GM21515 (cell line): ENCODE measurements around the gene NYAP1.
"Not testable (repeated sequence)": the region's sequence is repeated elsewhere in the genome, so short reads cannot be mapped to it uniquely, and the experiment has no call there.

Experiments used
- ATAC-seq: cut with Tn5 transposase; IDR thresholded peaks from one replicate; pipeline ENCODE4 v1.9.1; 2021; ENCODE audit not compliant: unreplicated experiment

Gene NYAP1

DNA sequence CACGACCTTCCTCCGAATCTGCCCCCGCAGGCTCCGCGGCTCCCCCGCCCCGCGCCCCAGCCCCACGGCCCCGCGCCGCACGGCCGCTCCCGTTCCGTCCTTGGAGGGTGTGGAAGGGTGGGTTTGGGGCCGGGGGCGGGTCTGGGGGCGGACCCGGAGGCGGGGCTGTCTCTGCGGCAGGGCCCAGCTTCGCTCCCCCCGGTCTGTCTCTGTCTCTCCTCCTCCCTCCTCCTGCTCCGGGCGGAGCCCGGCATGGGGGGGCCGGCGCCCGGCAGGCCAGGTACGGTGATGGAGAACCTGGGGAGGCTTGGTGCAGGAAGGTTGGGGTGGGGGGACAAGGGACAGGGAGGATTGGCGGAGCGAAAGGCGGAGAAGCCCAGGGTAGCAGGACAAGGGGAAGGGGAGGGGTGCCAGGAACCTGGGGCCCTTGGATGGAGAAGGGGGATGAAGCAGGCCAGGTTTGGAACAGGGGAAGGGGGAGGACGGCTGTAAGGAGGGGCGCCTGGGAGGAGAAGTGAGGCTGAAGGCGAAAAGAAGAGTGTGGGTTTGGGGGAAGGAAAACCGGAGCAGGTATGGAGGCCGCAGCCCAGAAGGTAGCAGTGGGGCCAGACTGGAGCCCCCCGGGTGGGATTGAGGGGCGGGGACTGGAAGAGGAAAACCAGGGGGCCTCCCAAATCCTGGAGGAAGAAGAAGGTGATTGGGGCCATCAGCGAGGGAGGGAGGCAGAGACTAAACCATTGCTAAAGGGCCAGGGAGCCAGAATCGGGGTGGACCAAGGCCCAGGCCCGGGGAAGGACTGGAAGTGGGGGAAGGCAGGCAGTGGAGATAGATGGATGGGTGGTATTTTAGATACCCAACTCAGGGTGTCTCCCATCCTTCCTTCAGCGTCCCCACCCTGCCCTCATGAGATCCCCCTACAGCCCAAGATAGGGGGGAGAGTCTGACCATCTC, at the start of gene NYAP1:
Gene NYAP1 (plus strand): TSS at position 206 of the 951 bp plus-strand sequence. CDS start 1,385 bp downstream, outside the sequence.
- ATAC-seq: no peak

DNA sequence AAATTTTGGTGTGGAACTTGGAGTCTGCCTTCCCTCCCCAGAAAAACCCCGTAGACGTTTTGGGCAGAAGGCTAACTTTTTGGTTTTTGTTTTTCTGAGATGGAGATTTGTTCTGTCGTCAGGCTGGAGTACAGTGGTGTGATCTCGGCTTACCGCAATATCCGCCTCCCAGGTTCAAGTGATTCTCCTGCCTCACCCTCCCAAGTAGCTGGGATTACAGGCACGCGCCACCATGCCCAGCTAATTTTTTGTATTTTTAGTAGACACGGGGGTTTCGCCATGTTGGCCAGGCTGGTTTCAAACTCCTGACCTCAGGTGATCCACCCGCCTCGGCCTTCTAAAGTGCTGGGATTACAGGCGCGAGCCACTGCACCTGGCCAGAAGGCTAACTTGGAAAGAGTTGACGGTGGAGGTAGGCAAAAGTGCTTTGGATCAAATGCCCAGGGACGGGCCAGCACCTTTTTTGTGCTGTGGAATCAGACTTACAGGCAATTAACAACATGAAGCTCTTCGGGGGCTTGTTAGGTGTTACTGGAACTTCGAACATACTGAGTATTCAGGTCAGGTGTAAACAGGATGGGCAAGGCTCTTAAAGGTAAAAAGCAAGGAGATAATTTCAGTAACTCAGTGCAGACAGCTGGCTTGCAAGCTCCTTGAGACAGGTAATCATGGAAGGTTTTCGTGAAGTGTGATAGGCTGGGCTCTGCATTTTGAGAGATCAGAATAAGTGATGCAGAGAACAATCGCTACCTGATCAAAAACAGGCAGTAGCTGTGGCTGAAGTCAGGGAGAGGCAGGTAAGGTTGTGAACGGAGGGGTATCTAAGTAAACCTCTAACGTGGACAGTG, 49.2 kb upstream of the NYAP1 start:
- ATAC-seq: no peak

DNA sequence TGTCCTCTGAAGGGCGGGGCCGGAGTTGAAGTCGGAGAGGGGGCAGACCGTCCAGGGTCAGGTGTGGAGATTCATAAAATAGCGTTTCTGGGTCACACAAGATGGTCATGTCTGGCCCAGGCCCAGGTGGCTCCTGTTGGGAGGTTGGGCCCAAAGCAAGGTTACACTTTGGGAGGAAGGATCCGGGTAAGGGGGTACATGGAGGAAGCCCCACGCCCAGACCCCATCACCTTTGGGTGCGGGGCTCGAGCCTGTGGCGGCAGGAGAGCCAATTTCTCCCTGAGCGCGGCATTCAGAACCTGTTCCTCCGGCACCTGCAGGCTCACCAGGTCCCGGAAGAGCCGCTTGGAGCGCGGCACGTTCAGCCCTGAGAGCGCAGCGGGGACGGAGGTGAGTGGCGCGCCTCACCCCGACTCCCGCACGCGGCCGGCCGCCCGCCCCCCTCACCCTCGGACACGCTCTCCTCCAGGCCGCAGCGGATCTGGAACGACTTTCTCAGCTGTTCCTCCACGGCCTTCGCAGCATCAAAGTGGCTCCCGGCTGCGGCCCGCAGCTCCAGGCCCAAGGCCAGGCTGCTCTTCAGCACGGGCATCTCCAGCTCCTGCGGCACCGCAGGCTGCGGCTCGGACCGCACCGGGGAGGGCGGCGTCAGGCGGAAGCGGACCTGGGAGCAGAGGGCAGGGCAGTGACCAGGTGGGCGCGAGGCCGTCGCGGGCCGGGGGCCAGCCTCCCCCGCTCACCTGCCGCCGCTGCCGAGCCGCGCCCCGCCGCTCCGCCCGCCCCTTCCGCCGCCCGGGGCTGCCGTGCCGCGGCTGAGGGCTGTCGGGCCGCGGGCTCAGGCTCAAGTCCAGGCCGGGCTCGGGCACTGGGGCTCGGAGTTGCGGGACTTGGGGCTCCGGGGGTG, 48.1 kb upstream of the NYAP1 start:
- peak; percentile 20 for ATAC-seq

DNA sequence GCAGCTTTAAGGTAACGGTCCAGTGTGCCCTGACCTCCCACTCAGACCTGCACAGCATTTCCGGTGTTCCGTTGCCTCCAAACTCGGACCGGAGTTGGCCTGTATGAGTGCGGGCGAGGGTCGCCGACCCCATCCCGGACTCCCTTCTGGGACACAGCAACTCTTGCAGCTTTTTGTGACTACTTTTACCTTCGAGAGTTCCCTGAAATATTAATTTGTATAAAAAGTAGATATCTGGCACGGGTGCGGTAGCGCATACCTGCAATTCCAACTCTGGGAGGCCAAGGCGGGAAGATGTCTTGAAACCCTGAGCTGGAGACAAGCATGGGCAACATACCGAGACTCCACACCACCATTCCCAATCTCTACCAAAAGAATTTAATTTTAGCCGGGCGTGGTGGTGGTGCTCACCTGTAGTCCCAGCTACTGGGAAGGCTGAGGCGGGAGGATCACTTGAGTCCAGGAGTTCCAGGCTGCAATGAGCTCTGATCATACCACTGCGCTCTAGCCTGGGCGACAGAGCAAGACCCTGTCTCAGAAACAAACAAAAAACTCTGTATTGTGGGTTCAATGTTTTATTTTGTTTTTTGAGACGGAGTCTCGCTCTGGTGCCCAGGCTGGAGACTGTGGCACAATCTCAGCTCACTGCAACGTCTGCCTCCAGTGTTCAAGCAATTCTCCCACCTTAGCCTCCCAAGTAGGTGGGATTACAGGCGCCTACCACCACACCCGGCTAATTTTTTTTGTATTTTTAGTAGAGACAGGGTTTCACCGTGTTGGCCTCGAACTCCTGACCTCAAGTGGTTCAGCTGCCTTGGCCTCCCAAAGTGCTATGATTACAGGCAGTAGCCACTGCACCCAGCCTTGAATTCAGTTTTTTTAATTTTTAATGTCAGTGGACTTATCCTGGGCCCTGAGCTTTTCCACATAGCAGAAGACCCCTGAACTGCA, 46.3 kb upstream of the NYAP1 start:
- ATAC-seq: no peak

DNA sequence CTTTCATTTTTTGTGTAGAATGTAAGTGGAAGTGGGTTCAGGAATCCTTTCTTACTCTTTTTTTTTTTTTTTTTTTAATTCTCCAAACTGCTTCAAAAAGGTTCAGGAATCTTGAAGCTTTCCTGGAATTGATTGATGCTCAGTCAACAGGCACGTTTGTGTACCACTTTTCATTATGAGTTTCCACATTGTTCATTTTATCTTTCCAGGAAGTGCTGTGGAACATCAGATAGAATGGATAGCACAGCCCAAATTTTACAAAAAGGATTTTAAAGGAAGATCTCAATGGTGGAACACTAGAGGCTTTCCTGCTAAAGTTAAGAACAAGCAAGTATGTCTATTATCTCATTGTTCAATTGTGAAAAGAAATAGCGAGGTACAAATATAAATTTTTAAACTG, 45.6 kb upstream of the NYAP1 start:
- no peak for ATAC-seq

GRCh38 chr7:100438731-100439130, 45.0 kb upstream of the NYAP1 start:
- not testable (repeated sequence) for ATAC-seq

- not testable (repeated sequence) for ATAC-seq
These were observed 44.5 kb upstream of the NYAP1 start for GRCh38 chr7:100439244-100439643.

DNA sequence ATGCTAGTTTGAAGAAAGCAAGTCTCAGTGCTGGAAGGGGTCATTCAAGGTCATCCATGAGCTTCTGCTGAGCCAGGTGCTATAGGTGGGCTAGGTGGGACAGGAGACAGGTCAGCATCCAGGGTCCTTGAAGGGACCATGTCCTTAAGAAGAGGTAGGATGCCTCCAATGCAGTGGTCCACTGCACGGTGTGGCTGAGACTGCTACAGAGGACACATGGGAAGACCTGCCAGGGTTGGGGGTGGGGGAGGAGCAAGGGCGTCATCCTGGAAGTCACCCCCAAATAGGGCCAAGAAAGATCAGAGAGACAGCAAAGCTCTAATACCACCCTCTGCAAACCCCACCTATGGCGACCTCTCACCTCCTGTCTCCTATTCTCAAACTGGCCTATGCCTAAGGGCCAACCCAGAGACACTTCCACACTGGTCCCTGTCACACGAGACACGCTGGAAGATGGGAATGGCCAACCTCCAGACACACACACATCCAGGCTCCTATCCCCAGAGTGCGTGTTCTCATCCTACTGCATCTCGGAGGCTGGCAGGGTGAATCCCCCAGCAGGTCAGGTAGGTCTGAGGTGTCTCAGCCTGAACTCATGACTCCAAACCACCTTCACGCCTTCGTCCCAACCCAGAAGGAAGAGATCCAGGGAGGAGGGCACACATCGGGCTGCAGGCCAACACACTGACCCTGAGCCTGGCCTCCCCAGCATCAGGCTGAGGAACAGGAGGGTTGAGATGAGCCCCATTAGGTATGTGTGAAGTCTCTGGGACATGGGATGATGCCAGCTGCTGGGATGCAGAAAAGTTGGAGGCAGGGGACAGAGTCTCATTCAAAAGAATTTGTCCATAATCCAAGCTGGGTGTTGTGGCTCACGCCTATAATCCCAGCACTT, 41.8 kb upstream of the NYAP1 start:
- no peak for ATAC-seq

DNA sequence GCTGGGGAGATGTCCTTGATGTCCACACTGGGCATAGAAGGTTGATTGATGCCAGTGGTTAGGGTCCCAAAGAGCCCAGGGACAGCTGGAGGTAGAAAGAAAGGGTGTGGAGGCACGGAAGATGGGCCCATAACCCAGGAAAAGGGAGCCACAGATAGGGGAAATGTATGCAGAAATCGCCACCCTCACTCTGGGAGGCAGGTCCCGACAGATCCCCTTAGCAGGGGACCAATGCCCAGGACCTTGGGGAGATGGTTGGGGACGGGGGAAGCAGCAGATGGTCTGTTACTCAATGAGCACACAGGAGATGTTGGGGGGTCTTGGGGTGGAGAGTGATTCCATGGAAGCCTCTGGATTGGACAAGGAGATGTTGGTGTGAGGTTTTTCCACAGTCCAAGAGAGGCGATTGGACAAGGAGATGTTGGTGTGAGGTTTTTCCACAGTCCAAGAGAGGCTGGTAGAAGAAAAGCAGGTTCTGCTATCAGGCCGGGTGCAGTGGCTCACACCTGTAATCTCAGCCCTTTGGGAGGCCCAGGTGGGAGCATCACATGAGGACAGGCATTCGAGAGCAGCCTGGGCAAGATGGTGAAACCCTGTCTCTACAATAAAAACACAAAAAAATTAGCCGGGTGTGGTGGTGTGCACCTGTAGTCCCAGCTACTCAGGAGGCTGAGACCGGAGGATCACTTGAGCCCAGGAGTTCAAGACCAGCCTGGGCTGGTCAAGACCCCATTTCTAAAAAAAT, 40.5 kb upstream of the NYAP1 start:
- no peak for ATAC-seq

- ATAC-seq: no peak
These were observed 39.1 kb upstream of the NYAP1 start for GRCh38 chr7:100444311-100445278.

GRCh38 chr7:100446040-100446439, 37.7 kb upstream of the NYAP1 start:
- ATAC-seq: no peak

DNA sequence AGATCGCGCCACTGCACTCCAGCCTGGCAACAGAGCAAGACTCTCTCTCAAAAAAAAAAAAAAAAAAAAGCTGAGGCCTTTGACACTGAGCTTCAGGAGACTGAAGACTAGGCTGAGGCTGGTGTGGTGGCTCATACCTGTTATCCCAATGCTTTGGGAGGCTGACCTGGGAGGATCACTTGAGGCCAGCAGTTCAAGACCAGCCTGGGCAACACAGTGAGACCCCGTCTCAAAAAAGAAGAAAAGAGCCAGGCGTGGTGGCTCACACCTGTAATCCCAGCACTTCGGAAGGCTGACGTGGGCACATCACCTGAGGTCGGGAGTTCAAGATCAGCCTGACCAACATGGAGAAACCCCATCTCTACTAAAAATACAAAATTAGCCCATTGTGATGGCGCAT, 36.4 kb upstream of the NYAP1 start:
- ATAC-seq: not testable (repeated sequence)

DNA sequence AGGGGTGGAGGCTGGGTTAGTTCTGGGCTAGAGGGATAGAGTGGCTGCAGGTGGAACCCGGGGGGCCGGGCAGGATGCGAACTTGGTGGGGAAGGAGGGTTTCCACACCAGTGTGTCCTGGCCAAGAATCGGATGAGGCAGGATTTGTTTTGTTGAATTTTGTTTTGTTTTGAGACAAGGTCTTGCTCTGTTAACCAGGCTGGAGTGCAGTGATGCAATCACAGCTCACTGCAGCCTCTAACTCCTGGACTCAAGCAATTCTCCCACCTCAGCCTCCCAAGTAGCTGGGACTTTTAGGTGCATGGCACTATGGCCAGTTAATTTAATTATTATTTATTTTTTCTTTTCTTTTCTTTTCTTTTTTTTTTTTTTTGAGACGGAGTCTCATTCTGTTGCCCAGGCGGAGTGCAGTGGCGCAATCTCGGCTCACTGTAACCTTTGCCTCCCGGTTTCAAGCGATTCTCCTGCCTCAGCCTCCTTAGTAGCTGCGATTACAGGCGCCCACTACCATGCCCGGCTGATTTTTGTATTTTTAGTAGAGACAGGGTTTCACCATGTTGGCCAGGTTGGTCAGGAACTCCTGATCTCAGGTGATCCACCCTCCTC, 34.4 kb upstream of the NYAP1 start:
- no peak for ATAC-seq

GRCh38 chr7:100452513-100452912, 31.2 kb upstream of the NYAP1 start:
- no peak for ATAC-seq

DNA sequence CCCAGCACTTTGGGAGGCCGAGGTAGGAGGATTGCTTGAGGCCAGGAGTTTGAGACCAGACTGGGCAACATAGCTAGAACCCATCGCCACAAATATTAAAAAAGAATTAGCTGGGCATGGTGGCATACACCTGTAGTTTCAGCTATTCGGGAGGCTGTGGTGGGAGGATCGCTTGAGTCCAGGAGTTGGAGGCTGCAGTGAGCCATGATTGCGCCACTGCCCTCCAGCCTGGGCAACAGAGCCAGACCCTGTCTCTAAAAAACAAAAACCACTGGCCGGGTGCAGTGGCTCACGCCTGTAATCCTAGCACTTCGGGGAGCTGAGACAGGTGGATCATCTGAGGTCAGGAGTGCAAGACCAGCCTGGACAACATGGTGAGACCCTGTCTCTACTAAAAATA, 29.9 kb upstream of the NYAP1 start:
- not testable (repeated sequence) for ATAC-seq

DNA sequence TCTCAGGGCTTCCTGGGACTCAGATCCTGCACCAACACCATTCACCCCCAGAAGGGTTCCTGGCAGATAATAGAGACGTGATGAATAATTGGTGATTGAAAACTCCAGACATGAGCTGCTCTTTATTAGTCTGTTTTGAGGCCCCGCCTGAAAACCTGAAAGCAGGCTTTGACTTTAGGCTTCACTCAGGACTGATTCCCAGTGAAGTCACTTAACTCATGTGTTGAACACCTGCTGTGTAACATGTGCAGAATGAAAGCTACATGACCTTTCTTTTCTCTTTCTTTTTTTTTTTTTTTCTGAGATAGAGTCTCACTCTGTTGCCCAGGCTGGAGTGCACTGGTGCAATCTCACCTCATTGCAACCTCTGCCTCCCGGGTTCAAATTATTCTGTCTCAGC, 28.5 kb upstream of the NYAP1 start:
- no peak for ATAC-seq
